CD4-positive, alpha-beta T cell (primary cell): ENCODE measurements around the gene TNP2. TPM values are rescaled to one million over a fixed set of nuclear protein-coding genes. Genes with fewer than 3 reads are reported as not detected.
"Not testable (repeated sequence)": the region's sequence is repeated elsewhere in the genome, so short reads cannot be mapped to it uniquely, and the experiment has no call there.

Experiments used
- ATAC-seq: fragments of 200-7000 bp; cut with Tn5 transposase; one replicate; pipeline ENCODE4 v1.10.0; 2022; ENCODE audit warnings: mild to moderate bottlenecking; ENCODE audit not compliant: poor library complexity
- CTCF ChIA-PET: fragments of 350-600 bp; sonication (Branson Sonifier 250); formaldehyde crosslinking; loops from one replicate; lab custom pipeline; 2021; ENCODE audit warnings: antibody characterized with exemption, inconsistent platforms; lab: Charles Lee
- POLR2A ChIA-PET: fragments of 350-600 bp; sonication (Branson Sonifier 250); formaldehyde crosslinking; loops from one replicate; lab custom pipeline; 2021; ENCODE audit warnings: antibody characterized with exemption, inconsistent platforms; lab: Charles Lee
- DNase-seq, 14 experiments: peaks; one replicate each; pipeline ENCODE4 v3.0.0-alpha.2; 2013 to 2020; ENCODE audit warnings: mixed read lengths in 2 of 14
- H3K27ac ChIP-seq, 2 donors: one replicate each; pipeline versions ENCODE4 v1.5.1 to v1.7.0; 2013; ENCODE audit warnings: low read length in 2 of 2, low read depth in 1 of 2, mild to moderate bottlenecking in 1 of 2
- H3K27me3 ChIP-seq, 2 experiments: 1 replicate in 1 of 2; 2 replicates in 1 of 2; pipeline versions ENCODE4 v1.6.1 to v1.7.0; 2013; ENCODE audit warnings: low read length in 2 of 2, control low read depth in 1 of 2, mild to moderate bottlenecking in 1 of 2, moderate library complexity in 1 of 2; ENCODE audit not compliant: insufficient read depth in 2 of 2, control insufficient read depth in 1 of 2
- H3K36me3 ChIP-seq: one replicate; pipeline ENCODE4 v1.6.1; 2013; ENCODE audit warnings: low read length, control low read depth; ENCODE audit not compliant: insufficient read depth
- H3K4me1 ChIP-seq: one replicate; pipeline ENCODE4 v1.6.1; 2013; ENCODE audit warnings: low read length, control low read depth; ENCODE audit not compliant: insufficient read depth
- H3K4me3 ChIP-seq: one replicate; pipeline ENCODE4 v1.5.1; 2013; ENCODE audit warnings: mild to moderate bottlenecking, low read length, moderate library complexity
- H3K9me3 ChIP-seq, 2 experiments: 1 replicate in 1 of 2; 2 replicates in 1 of 2; pipeline versions ENCODE4 v1.6.1 to v1.7.0; 2013; ENCODE audit warnings: low read length in 2 of 2, mild to moderate bottlenecking in 2 of 2, control low read depth in 1 of 2, moderate library complexity in 1 of 2; ENCODE audit not compliant: control insufficient read depth in 1 of 2, insufficient read depth in 1 of 2
- H3K27ac Mint-ChIP-seq: one replicate; pipeline ENCODE4 v1.8.0; 2020; ENCODE audit warnings: mixed read lengths
- H3K27me3 Mint-ChIP-seq: one replicate; pipeline ENCODE4 v1.8.0; 2021; ENCODE audit warnings: mixed read lengths
- H3K36me3 Mint-ChIP-seq: one replicate; pipeline ENCODE4 v1.8.0; 2021; ENCODE audit warnings: low read depth, mixed read lengths
- H3K4me1 Mint-ChIP-seq: one replicate; pipeline ENCODE4 v1.8.0; 2021; ENCODE audit warnings: low read depth, mixed read lengths
- H3K4me3 Mint-ChIP-seq: one replicate; pipeline ENCODE4 v1.8.0; 2020; ENCODE audit warnings: mild to moderate bottlenecking, mixed read lengths
- H3K9me3 Mint-ChIP-seq: one replicate; pipeline ENCODE4 v1.8.0; 2020; ENCODE audit warnings: mixed read lengths
- CTCF ChIP-seq: fragments of 200-600 bp; IDR thresholded peaks from one replicate; pipeline ENCODE4 v1.8.0; 2022; ENCODE audit warnings: antibody characterized with exemption, mild to moderate bottlenecking
- intact Hi-C, 2 experiments: fragments of 100-400 bp; cut with DNase I in 1 of 2; cut with micrococcal nuclease in 1 of 2; formaldehyde crosslinking; loops; one replicate each; pipeline versions ENCODE4 v1.15.1 to v1.9.0; 2023 to 2025; cut with DNase I, micrococcal nuclease
- total RNA-seq, 174 experiments: library from RNA in 2 of 174; stranded (reverse) in 2 of 174; gene quantifications; one replicate each; pipeline ENCODE4 v1.2.3 and lab custom pipeline; 2021 to 2026

Gene TNP2
- total RNA-seq, 2 experiments from 2014 or later = not detected

- peak overlapping the region; percentile 99 for H3K27ac Mint-ChIP-seq
- H3K4me1 Mint-ChIP-seq = peaks cover 42% of the 10 kb centered on the region
- DNase-seq = peak; percentile 49 to 94 (median 73)
- H3K27ac ChIP-seq = peak overlapping the region; percentile 91 to 92
- H3K36me3 ChIP-seq = no peaks in the 10 kb centered on the region
- H3K9me3 ChIP-seq = no peaks in the 10 kb centered on the region
- H3K9me3 Mint-ChIP-seq = no peaks in the 10 kb centered on the region
- intact Hi-C loops = loop anchor here (1.0 to 10.0 kb wide), 3 partner anchors 26 to 130 kb away; no protein-coding TSS in a partner anchor
- POLR2A ChIA-PET = interaction anchor here (0.6 to 5.2 kb wide), 19 partner anchors 9 to 518 kb away, joined by 3 to 195 read pairs (median 4); partner anchors contain the start of genes DEXI and SOCS1
- H3K4me1 ChIP-seq = peaks cover 51% of the 10 kb centered on the region
- no peaks in the 10 kb centered on the region for H3K27me3 ChIP-seq
- H3K27me3 Mint-ChIP-seq = no peaks in the 10 kb centered on the region
- H3K36me3 Mint-ChIP-seq = no peaks in the 10 kb centered on the region
- H3K4me3 Mint-ChIP-seq = peak overlapping the region; percentile 84
- H3K4me3 ChIP-seq = peak overlapping the region; percentile 51
- CTCF ChIA-PET = interaction anchor here (0.7 to 2.3 kb wide), 6 partner anchors 28 to 242 kb away, joined by 3 to 24 read pairs (median 3); partner anchors contain the start of gene SOCS1
- peak; percentile 82 for ATAC-seq
- no peak for TF ChIP-seq CTCF
These were observed 44.0 kb downstream of the TNP2 start for GRCh38 chr16:11224894-11225676.

GRCh38 chr16:11224096-11224893, 44.8 kb downstream of the TNP2 start:
- H3K4me1 Mint-ChIP-seq = peaks cover 38% of the 10 kb centered on the region
- Histone ChIP-seq H3K9me3 (no peaks in the 10 kb centered on the region), H3K27ac (peak overlapping the region; percentile 91 to 92), H3K27me3 (no peaks in the 10 kb centered on the region), H3K36me3 (no peaks in the 10 kb centered on the region), H3K4me1 (peaks cover 46% of the 10 kb centered on the region), H3K4me3 (peak overlapping the region; percentile 51)
- no peak for TF ChIP-seq CTCF
- H3K27ac Mint-ChIP-seq = peak overlapping the region; percentile 99
- no peaks in the 10 kb centered on the region for H3K27me3 Mint-ChIP-seq
- peak overlapping the region; percentile 84 for H3K4me3 Mint-ChIP-seq
- ChIA-PET CTCF (interaction anchor here (1.0 to 2.3 kb wide), 3 partner anchors 28 to 106 kb away, joined by 3 to 24 read pairs (median 4); partner anchors contain the start of gene SOCS1), POLR2A (interaction anchor here (0.7 to 5.2 kb wide), 14 partner anchors 9 to 519 kb away, joined by 3 to 195 read pairs (median 6); partner anchors contain the start of gene SOCS1)
- no peaks in the 10 kb centered on the region for H3K36me3 Mint-ChIP-seq
- H3K9me3 Mint-ChIP-seq = no peaks in the 10 kb centered on the region
- DNase-seq (peak; percentile 23 to 92 (median 50)), ATAC-seq (peak; percentile 51)
- intact Hi-C loops = loop anchor here in 1 of 2 experiments (10.0 kb wide), 1 partner anchor 131 kb away; no protein-coding TSS in a partner anchor

- H3K27ac ChIP-seq, DNase-seq, H3K36me3 ChIP-seq, H3K36me3 Mint-ChIP-seq, H3K27me3 ChIP-seq, H3K4me3 ChIP-seq, CTCF ChIA-PET, H3K27me3 Mint-ChIP-seq, ATAC-seq, H3K4me3 Mint-ChIP-seq, H3K9me3 Mint-ChIP-seq: not testable (repeated sequence)
- peaks cover 15 to 17% of the 10 kb centered on the region in 2 experiments for H3K9me3 ChIP-seq
- peaks cover 38% of the 10 kb centered on the region for H3K4me1 ChIP-seq
- intact Hi-C loops = loop anchor here in 1 of 2 experiments (10.0 kb wide), 1 partner anchor 134 kb away; no protein-coding TSS in a partner anchor
- peaks cover 28% of the 10 kb centered on the region for H3K4me1 Mint-ChIP-seq
- POLR2A ChIA-PET = interaction anchor here (0.7 to 1.5 kb wide), 2 partner anchors 10 to 12 kb away, joined by 3 read pairs; no protein-coding TSS in a partner anchor
- peak overlapping the region; percentile 0 for H3K27ac Mint-ChIP-seq
These were observed 48.6 kb downstream of the TNP2 start for GRCh38 chr16:11220507-11220906.
